SU-DHL-6 (cell line): ENCODE results near the gene CEBPG.

ENCODE experiments used
- H2AFZ ChIP-seq: fragments of 200-600 bp; sonication (generic); 2 replicates; pipeline ENCODE4 v1.6.1; 2014; ENCODE audit warnings: low read depth, mild to moderate bottlenecking, moderate library complexity, mixed read lengths, antibody characterized with exemption, low read length; ENCODE audit not compliant: severe bottlenecking
- H3F3A ChIP-seq: fragments of 200-600 bp; shearing (Covaris generic); 2 replicates; pipeline ENCODE4 v1.6.0; 2016; ENCODE audit warnings: antibody characterized with exemption, mild to moderate bottlenecking; ENCODE audit not compliant: insufficient read depth
- H3K27ac ChIP-seq: fragments of 200-600 bp; sonication (generic); 2 replicates; pipeline ENCODE4 v1.5.1; 2016; ENCODE audit warnings: low read depth, mild to moderate bottlenecking, low read length, moderate library complexity, mixed read lengths
- H3K27me3 ChIP-seq: fragments of 200-600 bp; sonication (generic), shearing (Covaris generic); 2 replicates; pipeline ENCODE4 v1.6.0; 2014; ENCODE audit warnings: mild to moderate bottlenecking, low read length
- H3K36me3 ChIP-seq: fragments of 200-600 bp; sonication (generic); 2 replicates; pipeline ENCODE4 v1.6.1; 2014; ENCODE audit warnings: mild to moderate bottlenecking, low read length, mixed read lengths
- H3K4me2 ChIP-seq: fragments of 300-600, 200-600 bp; shearing (Covaris generic), sonication (generic); 2 replicates; pipeline ENCODE4 v1.6.0; 2014; ENCODE audit warnings: low read length, low read depth, mild to moderate bottlenecking; ENCODE audit not compliant: poor library complexity, severe bottlenecking
- H3K4me3 ChIP-seq: fragments of 200-600 bp; sonication (generic); 2 replicates; pipeline ENCODE4 v1.5.1; 2014; ENCODE audit warnings: antibody characterized with exemption, low read length, mild to moderate bottlenecking, mixed read lengths; ENCODE audit not compliant: insufficient read depth, poor library complexity, severe bottlenecking
- H3K79me2 ChIP-seq: fragments of 200-600 bp; sonication (generic); 2 replicates; pipeline ENCODE4 v1.6.1; 2014; ENCODE audit warnings: mild to moderate bottlenecking, low read length, moderate library complexity; ENCODE audit not compliant: insufficient read depth
- H3K9ac ChIP-seq: fragments of 200-600 bp; sonication (generic); 2 replicates; pipeline ENCODE4 v1.7.0; 2014; ENCODE audit warnings: mild to moderate bottlenecking, low read length
- H3K9me2 ChIP-seq: fragments of 200-600 bp; sonication (generic); replicated peaks from 2 replicates; pipeline ENCODE4 v1.6.1; 2014; ENCODE audit warnings: low read length; ENCODE audit not compliant: insufficient read depth
- H3K9me3 ChIP-seq: fragments of 200-600 bp; sonication (generic); 2 replicates; pipeline ENCODE4 v1.6.1; 2014; ENCODE audit warnings: low read length, mixed read lengths; ENCODE audit not compliant: insufficient read depth
- H4K20me1 ChIP-seq: fragments of 200-600 bp; sonication (generic); 2 replicates; pipeline ENCODE4 v1.6.1; 2014; ENCODE audit warnings: low read depth, mild to moderate bottlenecking, antibody characterized with exemption, low read length, moderate library complexity, mixed read lengths
- CTCF ChIP-seq: fragments of 200-600 bp; sonication (generic); IDR thresholded peaks from one replicate; pipeline ENCODE4 v1.5.1; 2017; ENCODE audit warnings: antibody characterized with exemption, mild to moderate bottlenecking, low read length, moderate library complexity; ENCODE audit not compliant: insufficient read depth, poor library complexity, severe bottlenecking
- EZH2phosphoT487 ChIP-seq: fragments of 200-600 bp; sonication (generic), shearing (Covaris generic); conservative IDR thresholded peaks from 2 replicates; pipeline ENCODE4 v1.6.1; 2018; ENCODE audit warnings: mild to moderate bottlenecking, antibody characterized with exemption, low read length, moderate library complexity, mixed read lengths

The CEBPG gene

GRCh38 chr19:33420821-33421220 is 47.3 kb downstream of the CEBPG start:
- H3K4me3 ChIP-seq, result no peak overlapping the region
- no peaks in the 10 kb centered on the region for H3K36me3 ChIP-seq
- H3K9me2 ChIP-seq, result no peaks in the 10 kb centered on the region
- no peaks in the 10 kb centered on the region for H4K20me1 ChIP-seq
- no peak overlapping the region for H3K27ac ChIP-seq
- no peaks in the 10 kb centered on the region for H3K79me2 ChIP-seq
- no peaks in the 10 kb centered on the region; the same call in 1 of the 2 replicates for H3K27me3 ChIP-seq
- H3K4me2 ChIP-seq, result no peak overlapping the region
- no peak for TF ChIP-seq EZH2phosphoT487
- no peak for TF ChIP-seq CTCF
- no peaks in the 10 kb centered on the region for H3K9me3 ChIP-seq
- H3F3A ChIP-seq, result no peaks in the 10 kb centered on the region
- no peak overlapping the region for H2AFZ ChIP-seq
- H3K9ac ChIP-seq, result no peak overlapping the region

- Histone ChIP-seq H3K9ac (no peak overlapping the region), H3K79me2 (no peaks in the 10 kb centered on the region), H3K27ac (no peak overlapping the region), H2AFZ (no peak overlapping the region), H3K4me2 (no peak overlapping the region), H3K27me3 (no peaks in the 10 kb centered on the region; the same call in 1 of the 2 replicates), H4K20me1 (no peaks in the 10 kb centered on the region), H3K36me3 (no peaks in the 10 kb centered on the region), H3K9me2 (no peaks in the 10 kb centered on the region), H3K4me3 (no peak overlapping the region), H3K9me3 (no peaks in the 10 kb centered on the region), H3F3A (no peaks in the 10 kb centered on the region)
- TF ChIP-seq EZH2phosphoT487 (no peak), CTCF (no peak)
Observed at GRCh38 chr19:33421368-33421767, 47.9 kb downstream of the CEBPG start.

- Histone ChIP-seq H3K9ac (no peak overlapping the region), H3K36me3 (no peaks in the 10 kb centered on the region), H2AFZ (no peak overlapping the region), H3K4me2 (no peak overlapping the region), H3K79me2 (no peaks in the 10 kb centered on the region), H3K27me3 (no peaks in the 10 kb centered on the region; the same call in 1 of the 2 replicates), H3K9me2 (no peaks in the 10 kb centered on the region), H3K4me3 (no peak overlapping the region), H3K9me3 (no peaks in the 10 kb centered on the region), H4K20me1 (no peaks in the 10 kb centered on the region), H3K27ac (no peak overlapping the region), H3F3A (no peaks in the 10 kb centered on the region)
- no peak for TF ChIP-seq CTCF
- TF ChIP-seq EZH2phosphoT487, result no peak
Observed at GRCh38 chr19:33422369-33423180, 49.1 kb downstream of the CEBPG start.
